ENCODE measurements around the gene APOL6. TPM values are rescaled to one million over a fixed set of nuclear protein-coding genes. Genes with fewer than 3 reads are reported as not detected.
"Not testable (repeated sequence)": the region's sequence is repeated elsewhere in the genome, so short reads cannot be mapped to it uniquely, and the experiment has no call there.

APOL6 gene
- total and polyA plus RNA-seq, 7 experiments from 2014 or later = 18.8 to 99.8 (median 37.7) TPM

DNA sequence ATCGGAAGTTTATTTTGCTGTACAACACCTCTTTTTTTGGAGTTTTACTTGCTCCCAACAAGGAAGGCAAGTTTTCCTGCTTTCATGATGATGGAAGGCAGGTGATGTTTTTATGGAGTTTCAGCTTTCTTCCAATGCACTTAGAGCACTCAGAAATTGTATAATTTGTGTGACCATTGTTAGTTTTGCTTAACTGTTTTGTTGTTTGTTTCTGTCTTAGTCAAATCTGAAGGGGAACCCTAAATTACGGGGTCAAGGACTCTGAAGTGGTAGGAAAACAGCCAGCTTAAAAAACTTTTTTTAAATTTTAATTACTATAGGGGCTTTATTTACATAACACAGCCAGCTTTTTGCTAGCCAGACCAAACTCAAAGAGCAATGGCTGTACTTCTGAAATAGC lies 14.7 kb downstream of the APOL6 start:
- H3K36me3 ChIP-seq (ENCODE audit: control insufficient read depth in 2 of 3, insufficient read depth in 3 of 3, low read length in 3 of 3) = peaks cover 13 to 42% (median 14%) of the 10 kb centered on the region in 3 experiments
- Mint-ChIP-seq H3K9me3 (peaks cover 0 to 24% (median 7%) of the 10 kb centered on the region in 11 donors), H3K36me3 (peaks cover 25 to 81% (median 62%) of the 10 kb centered on the region in 5 donors), H3K27ac (peak overlapping the region; percentile 13 to 98 (median 95)), H3K27me3 (no peaks in the 10 kb centered on the region), H3K4me1 (peaks cover 39 to 59% (median 55%) of the 10 kb centered on the region in 7 donors), H3K4me3 (peak overlapping the region in 7 of 10 donors; percentile 0 to 71 (median 37))
- no peak overlapping the region for H3K4me3 ChIP-seq (ENCODE audit: low read length)
- POLR2A ChIA-PET = interaction anchor here (9.0 kb wide), 1 partner anchor 15 kb away, joined by 96 read pairs; the partner anchor contains the start of gene APOL6
- intact Hi-C loops (cut with micrococcal nuclease) = no loop called here
- CTCF ChIA-PET = interaction anchor here (0.8 to 1.3 kb wide), 2 partner anchors 23 to 32 kb away, joined by 3 read pairs; no protein-coding TSS in a partner anchor
- peak overlapping the region; percentile 54 for H3K27ac ChIP-seq (ENCODE audit: low read depth, low read length)
- ATAC-seq (no peak), DNase-seq (no peak)
- peaks cover 0 to 4% (median 4%) of the 10 kb centered on the region in 3 experiments for H3K9me3 ChIP-seq (ENCODE audit: control insufficient read depth in 2 of 3, low read length in 3 of 3)
- H3K4me1 ChIP-seq (ENCODE audit: control insufficient read depth in 2 of 2, insufficient read depth in 2 of 2, low read length in 2 of 2) = peaks cover 44 to 51% of the 10 kb centered on the region in 2 donors
- H3K27me3 ChIP-seq (ENCODE audit: control insufficient read depth in 2 of 2, insufficient read depth in 2 of 2, low read length in 2 of 2) = no peaks in the 10 kb centered on the region

DNA sequence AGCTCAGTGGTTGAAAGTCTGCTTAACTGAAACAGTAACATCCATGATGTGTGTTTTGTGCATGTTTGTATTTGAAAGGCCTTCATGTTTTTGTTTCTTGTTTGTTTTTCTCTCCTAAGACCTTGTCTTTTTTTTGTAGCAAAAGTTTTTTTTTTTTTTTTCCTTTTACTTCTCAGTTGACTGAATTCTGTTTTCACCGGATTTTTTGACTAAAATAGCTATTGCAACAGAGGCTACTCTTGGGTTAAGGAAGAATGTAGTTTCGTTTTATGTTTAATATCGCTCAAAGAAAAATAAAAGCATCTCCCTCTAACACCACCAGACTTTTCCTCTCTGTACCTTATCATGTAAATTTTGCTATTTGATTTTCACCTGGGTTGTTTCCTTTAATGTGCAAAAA lies 15.1 kb downstream of the APOL6 start:
- intact Hi-C loops (cut with micrococcal nuclease) = no loop called here
- ATAC-seq = no peak
- Histone ChIP-seq H3K27ac (ENCODE audit: low read depth, low read length) (peak overlapping the region; percentile 23), H3K4me1 (ENCODE audit: control insufficient read depth in 2 of 2, insufficient read depth in 2 of 2, low read length in 2 of 2) (peaks cover 44 to 51% of the 10 kb centered on the region in 2 donors), H3K27me3 (ENCODE audit: control insufficient read depth in 2 of 2, insufficient read depth in 2 of 2, low read length in 2 of 2) (no peaks in the 10 kb centered on the region), H3K4me3 (ENCODE audit: low read length) (peak overlapping the region; percentile 20), H3K9me3 (ENCODE audit: control insufficient read depth in 2 of 3, low read length in 3 of 3) (peaks cover 0 to 4% (median 4%) of the 10 kb centered on the region in 3 experiments), H3K36me3 (ENCODE audit: control insufficient read depth in 2 of 3, insufficient read depth in 3 of 3, low read length in 3 of 3) (peaks cover 10 to 38% (median 10%) of the 10 kb centered on the region in 3 experiments)
- ChIA-PET CTCF (interaction anchor here (1.3 kb wide), 1 partner anchor 33 kb away, joined by 3 read pairs; no protein-coding TSS in a partner anchor), POLR2A (interaction anchor here (9.0 kb wide), 1 partner anchor 16 kb away, joined by 96 read pairs; the partner anchor contains the start of gene APOL6)
- Mint-ChIP-seq H3K27me3 (no peaks in the 10 kb centered on the region), H3K4me3 (peak overlapping the region in 6 of 10 donors; percentile 9 to 71 (median 60)), H3K36me3 (peaks cover 20 to 80% (median 62%) of the 10 kb centered on the region in 5 donors), H3K4me1 (peaks cover 35 to 55% (median 51%) of the 10 kb centered on the region in 7 donors), H3K9me3 (peaks cover 0 to 28% (median 7%) of the 10 kb centered on the region in 11 donors), H3K27ac (peak overlapping the region in 7 of 9 donors; percentile 63 to 98 (median 95))
- no peak for DNase-seq

DNA sequence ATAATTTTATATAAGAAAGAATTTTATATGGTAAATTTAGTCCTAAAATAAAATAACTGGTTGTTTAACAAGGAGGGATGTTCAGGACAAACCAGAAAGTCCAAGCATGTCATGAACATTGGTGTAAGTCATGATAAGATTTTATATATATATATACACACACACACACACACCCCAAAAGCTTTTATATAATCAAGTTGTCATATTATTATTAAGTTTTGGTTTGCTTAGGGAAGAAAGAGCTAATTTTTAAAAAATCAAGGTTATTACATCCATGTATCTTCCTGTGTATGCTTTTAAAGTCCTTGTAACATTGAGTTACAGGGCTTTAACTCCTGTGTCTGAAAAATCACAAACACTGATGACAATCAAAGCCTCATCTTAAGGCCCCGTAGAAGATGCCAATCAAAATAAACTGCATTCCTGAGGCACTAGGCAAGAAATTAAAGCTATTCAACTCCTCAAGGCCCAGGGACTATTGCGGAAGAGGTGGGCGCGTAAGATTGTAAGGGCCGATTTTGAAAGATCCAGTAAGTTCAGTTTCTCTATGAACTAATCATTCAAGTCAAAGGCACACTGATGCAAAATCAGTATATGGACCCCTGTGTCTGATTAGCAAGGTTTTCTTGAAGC lies 16.8 kb downstream of the APOL6 start:
- DNase-seq (no peak), ATAC-seq (no peak)
- Mint-ChIP-seq H3K27ac (peak overlapping the region in 3 of 9 donors; percentile 12 to 76 (median 73)), H3K27me3 (no peaks in the 10 kb centered on the region), H3K9me3 (peaks cover 0 to 28% (median 7%) of the 10 kb centered on the region in 11 donors), H3K4me1 (peaks cover 24 to 39% (median 34%) of the 10 kb centered on the region in 7 donors), H3K36me3 (peaks cover 12 to 70% (median 59%) of the 10 kb centered on the region in 5 donors), H3K4me3 (no peak overlapping the region)
- ChIA-PET POLR2A (interaction anchor here (0.6 to 9.0 kb wide), 5 partner anchors 11 to 650 kb away, joined by 3 to 96 read pairs (median 5); partner anchors contain the start of gene APOL6), CTCF (no interaction called here)
- peaks cover 0 to 25% (median 0%) of the 10 kb centered on the region in 3 experiments for H3K36me3 ChIP-seq (ENCODE audit: control insufficient read depth in 2 of 3, insufficient read depth in 3 of 3, low read length in 3 of 3)
- H3K9me3 ChIP-seq (ENCODE audit: control insufficient read depth in 2 of 3, low read length in 3 of 3) = peaks cover 0 to 4% (median 4%) of the 10 kb centered on the region in 3 experiments
- H3K4me3 ChIP-seq (ENCODE audit: low read length) = no peak overlapping the region
- intact Hi-C loops (cut with micrococcal nuclease) = no loop called here
- peaks cover 29 to 35% of the 10 kb centered on the region in 2 donors for H3K4me1 ChIP-seq (ENCODE audit: control insufficient read depth in 2 of 2, insufficient read depth in 2 of 2, low read length in 2 of 2)
- no peak overlapping the region for H3K27ac ChIP-seq (ENCODE audit: low read depth, low read length)
- no peaks in the 10 kb centered on the region for H3K27me3 ChIP-seq (ENCODE audit: control insufficient read depth in 2 of 2, insufficient read depth in 2 of 2, low read length in 2 of 2)

DNA sequence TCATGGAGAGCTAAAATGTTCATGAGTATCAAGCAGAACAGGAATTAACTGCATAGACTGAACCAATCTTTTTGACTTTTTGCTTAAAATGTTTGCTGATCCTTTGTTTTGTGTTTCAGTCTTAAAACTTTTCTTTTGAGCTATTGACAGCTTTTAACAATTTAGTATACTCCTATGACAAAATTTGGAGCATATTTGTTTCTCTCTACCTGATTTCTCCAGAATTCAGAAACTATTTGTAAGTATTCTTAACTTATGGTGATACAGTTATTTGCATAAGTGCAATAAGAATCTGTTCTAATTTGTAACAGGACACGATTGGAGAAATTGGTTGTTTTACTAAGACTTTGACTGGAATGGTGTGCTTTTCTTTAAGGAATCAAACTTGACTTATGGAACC lies 18.5 kb downstream of the APOL6 start:
- intact Hi-C loops (cut with micrococcal nuclease); H3K27ac ChIP-seq (ENCODE audit: low read depth, low read length); POLR2A ChIA-PET; H3K4me3 Mint-ChIP-seq; DNase-seq; H3K27me3 ChIP-seq (ENCODE audit: control insufficient read depth in 2 of 2, insufficient read depth in 2 of 2, low read length in 2 of 2); H3K4me3 ChIP-seq (ENCODE audit: low read length); H3K9me3 ChIP-seq (ENCODE audit: control insufficient read depth in 2 of 3, low read length in 3 of 3); H3K27me3 Mint-ChIP-seq; ATAC-seq: not testable (repeated sequence)
- H3K36me3 ChIP-seq (ENCODE audit: control insufficient read depth in 2 of 3, insufficient read depth in 3 of 3, low read length in 3 of 3) = peaks cover 0 to 25% (median 0%) of the 10 kb centered on the region in 3 experiments
- H3K36me3 Mint-ChIP-seq = peaks cover 13 to 58% (median 49%) of the 10 kb centered on the region in 5 donors
- peaks cover 0 to 36% (median 7%) of the 10 kb centered on the region in 11 donors for H3K9me3 Mint-ChIP-seq
- peaks cover 10 to 24% (median 19%) of the 10 kb centered on the region in 7 donors for H3K4me1 Mint-ChIP-seq
- H3K27ac Mint-ChIP-seq = peak overlapping the region in 1 of 9 donors; percentile 43
- H3K4me1 ChIP-seq (ENCODE audit: control insufficient read depth in 2 of 2, insufficient read depth in 2 of 2, low read length in 2 of 2) = peaks cover 12 to 21% of the 10 kb centered on the region in 2 donors
- CTCF ChIA-PET = interaction anchor here (1.1 kb wide), 1 partner anchor 19 kb away, joined by 3 read pairs; no protein-coding TSS in a partner anchor

DNA sequence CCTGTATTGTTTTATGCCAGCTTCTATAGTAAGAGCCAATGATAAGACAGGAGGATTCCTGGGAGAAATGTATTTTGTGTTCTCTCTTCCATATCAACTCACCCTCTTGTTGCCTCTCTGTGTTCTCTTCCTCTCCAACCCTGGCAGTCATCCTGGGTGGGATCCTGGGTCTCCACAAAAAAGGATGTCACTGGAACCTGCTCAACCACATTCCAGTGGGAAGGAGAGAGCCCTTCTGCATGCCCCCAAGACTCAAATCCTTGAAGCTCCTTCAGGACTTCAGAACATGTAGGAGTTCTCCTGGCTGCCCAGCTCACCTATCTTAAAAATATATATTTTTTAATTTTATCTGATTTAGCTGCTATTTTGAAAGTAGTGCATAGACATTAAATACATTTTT lies 26.1 kb downstream of the APOL6 start:
- Histone ChIP-seq H3K9me3 (ENCODE audit: control insufficient read depth in 2 of 3, low read length in 3 of 3) (peaks cover 0 to 3% (median 0%) of the 10 kb centered on the region in 3 experiments), H3K27me3 (ENCODE audit: control insufficient read depth in 2 of 2, insufficient read depth in 2 of 2, low read length in 2 of 2) (no peaks in the 10 kb centered on the region), H3K36me3 (ENCODE audit: control insufficient read depth in 2 of 3, insufficient read depth in 3 of 3, low read length in 3 of 3) (no peaks in the 10 kb centered on the region), H3K27ac (ENCODE audit: low read depth, low read length) (no peak overlapping the region), H3K4me1 (ENCODE audit: control insufficient read depth in 2 of 2, insufficient read depth in 2 of 2, low read length in 2 of 2) (no peaks in the 10 kb centered on the region), H3K4me3 (ENCODE audit: low read length) (no peak overlapping the region)
- Mint-ChIP-seq H3K4me1 (peaks cover 0 to 3% (median 0%) of the 10 kb centered on the region in 7 donors), H3K27me3 (no peaks in the 10 kb centered on the region), H3K4me3 (no peak overlapping the region), H3K36me3 (peaks cover 7 to 27% (median 21%) of the 10 kb centered on the region in 5 donors), H3K9me3 (peaks cover 0 to 53% (median 9%) of the 10 kb centered on the region in 11 donors), H3K27ac (no peak overlapping the region)
- ChIA-PET POLR2A (no interaction called here), CTCF (no interaction called here)
- ATAC-seq (no peak), DNase-seq (no peak)
- intact Hi-C loops (cut with micrococcal nuclease) = no loop called here

DNA sequence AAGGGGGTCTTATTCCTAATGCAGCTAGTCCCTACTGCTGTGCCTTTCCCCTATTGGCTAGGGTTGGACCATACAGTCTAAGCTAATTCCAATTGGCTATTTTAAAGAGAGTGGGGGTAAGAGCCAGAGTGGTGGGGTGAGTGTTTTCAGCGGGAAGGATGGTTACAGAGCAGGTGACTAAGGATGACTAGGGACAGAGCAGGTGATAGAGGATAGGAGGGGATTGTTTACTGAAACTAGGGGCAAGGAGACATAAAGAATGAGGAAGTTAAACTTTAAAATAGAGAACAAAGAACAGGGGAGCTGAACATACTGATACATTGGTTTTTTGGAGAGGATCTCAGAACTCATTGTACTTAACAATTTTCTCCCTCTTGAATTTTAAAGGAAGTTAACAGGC lies 27.8 kb downstream of the APOL6 start:
- peak overlapping the region in 1 of 9 donors; percentile 5 for H3K27ac Mint-ChIP-seq
- H3K27ac ChIP-seq (ENCODE audit: low read depth, low read length); H3K4me3 Mint-ChIP-seq; ATAC-seq; H3K4me3 ChIP-seq (ENCODE audit: low read length); H3K4me1 ChIP-seq (ENCODE audit: control insufficient read depth in 2 of 2, insufficient read depth in 2 of 2, low read length in 2 of 2); H3K4me1 Mint-ChIP-seq; POLR2A ChIA-PET; intact Hi-C loops (cut with micrococcal nuclease); DNase-seq; H3K9me3 ChIP-seq (ENCODE audit: control insufficient read depth in 2 of 3, low read length in 3 of 3); H3K27me3 Mint-ChIP-seq; CTCF ChIA-PET; H3K27me3 ChIP-seq (ENCODE audit: control insufficient read depth in 2 of 2, insufficient read depth in 2 of 2, low read length in 2 of 2); H3K36me3 ChIP-seq (ENCODE audit: control insufficient read depth in 2 of 3, insufficient read depth in 3 of 3, low read length in 3 of 3): not testable (repeated sequence)
- H3K9me3 Mint-ChIP-seq = peaks cover 0 to 48% (median 9%) of the 10 kb centered on the region in 11 donors
- peaks cover 4 to 30% (median 16%) of the 10 kb centered on the region in 5 donors for H3K36me3 Mint-ChIP-seq
